K562 (cell line): ENCODE measurements around the gene MBD3. TPM values are rescaled to one million over a fixed set of nuclear protein-coding genes. Genes with fewer than 3 reads are reported as not detected.

Experiments used
- ARHGAP35 ChIP-seq: fragments of 450-650 bp; IDR thresholded peaks from 2 replicates; pipeline ENCODE4 v1.6.1; 2018; ENCODE audit not compliant: partially characterized antibody
- ASH1L ChIP-seq: fragments of 450-650 bp; IDR thresholded peaks from 2 replicates; pipeline ENCODE4 v1.6.1; 2018; ENCODE audit warnings: borderline replicate concordance, mild to moderate bottlenecking, low read depth; ENCODE audit not compliant: partially characterized antibody
- EGR1 ChIP-seq: fragments of 450-650 bp; conservative IDR thresholded peaks from 2 replicates; pipeline ENCODE4 v1.6.1; 2017; ENCODE audit warnings: mild to moderate bottlenecking
- FOXK2 ChIP-seq, 2 experiments: fragments of 450-650 bp; IDR thresholded peaks in 1 of 2; conservative IDR thresholded peaks in 1 of 2; 2 replicates each; pipeline ENCODE4 v1.6.1; 2016; ENCODE audit warnings: low read depth in 2 of 2, mild to moderate bottlenecking in 1 of 2
- NCOA6 ChIP-seq: fragments of 450-650 bp; IDR thresholded peaks from 2 replicates; pipeline ENCODE4 v1.6.1; 2017; ENCODE audit warnings: mild to moderate bottlenecking
- REST ChIP-seq, 2 experiments: fragments of 450-650 bp; formaldehyde crosslinking in 1 of 2; IDR thresholded peaks; 2 replicates each; pipeline versions ENCODE4 v1.4.0 to v1.6.1; 2014 to 2020; ENCODE audit warnings: mild to moderate bottlenecking in 2 of 2, borderline replicate concordance in 1 of 2, low read depth in 1 of 2
- SMARCB1 ChIP-seq: IDR thresholded peaks from 2 replicates; pipeline ENCODE4 v1.6.1; 2011; ENCODE audit warnings: improper control_type of control experiment, low read depth; ENCODE audit not compliant: insufficient read length
- SRSF7 ChIP-seq: fragments of 200-400 bp; formaldehyde crosslinking; optimal IDR thresholded peaks from 2 replicates; pipeline ENCODE3; 2017; ENCODE audit warnings: mild to moderate bottlenecking, low read depth, low read length
- ZBTB11 ChIP-seq, 3 experiments: fragments of 200-800 bp in 1 of 3; fragments of 250-450 bp in 1 of 3; fragments of 450-650 bp in 1 of 3; sonication (Bioruptor Pico) in 1 of 3; sonication (Bioruptor generic) in 1 of 3; formaldehyde crosslinking in 1 of 3; IDR thresholded peaks; 2 replicates each; pipeline versions ENCODE4 v1.6.1 to v1.8.0; 2016 to 2022; ENCODE audit warnings: mild to moderate bottlenecking in 2 of 3, missing genetic modification characterization in 2 of 3, missing compliant biosample characterization in 1 of 3, moderate library complexity in 1 of 3
- ZFX ChIP-seq: sonication (generic); formaldehyde crosslinking; IDR thresholded peaks from 2 replicates; pipeline ENCODE4 v1.8.0; 2022; ENCODE audit warnings: mild to moderate bottlenecking, missing genetic modification reagents, moderate library complexity
- ZNF445 ChIP-seq: fragments of 250-450 bp; sonication (Bioruptor Pico); IDR thresholded peaks from 2 replicates; pipeline ENCODE4 v1.4.0; 2020; ENCODE audit warnings: low read depth, mild to moderate bottlenecking, moderate library complexity
- ZNF699 ChIP-seq: fragments of 250-450 bp; sonication (Bioruptor Pico); IDR thresholded peaks from 2 replicates; pipeline ENCODE4 v1.8.0; 2021; ENCODE audit warnings: mild to moderate bottlenecking, moderate library complexity; ENCODE audit not compliant: insufficient replicate concordance
- polyA plus RNA-seq, 8 experiments: library from polyadenylated mRNA; depleted of rRNA in 4 of 8; stranded (reverse) in 5 of 8; unstranded in 3 of 8; fragments of >200 nt; fragmentation: Nextera tagmentation in 2 of 8; fragmentation: Illumina TruSeq in 1 of 8; extraction: Ambion mirVana in 2 of 8; extraction: Trizol in 1 of 8; gene quantifications; 2 replicates each; pipeline versions ENCODE4 v1.2.1 to v1.2.3, GENCODE V29; 2011 to 2014; ENCODE audit warnings: inconsistent platforms in 1 of 8, missing spikeins in 1 of 8
- total RNA-seq, 7 experiments: library from RNA; depleted of rRNA in 6 of 7; stranded (reverse); fragments of >200 nt in 6 of 7; fragmentation: Illumina TruSeq in 2 of 7; extraction: Trizol in 2 of 7; gene quantifications; 2 replicates each; pipeline versions ENCODE4 v1.2.1 to v1.2.3, GENCODE V29; 2011 to 2021; ENCODE audit warnings: low replicate concordance in 1 of 7

Gene MBD3
- total and polyA plus RNA-seq, 9 of the 15 experiments (the other 6 are each of a cell fraction or from before 2014, with no cell fraction given), result 0.24 to 137 (median 30.9) TPM

- TF ChIP-seq REST (IDR thresholded peaks at IDR 0.05; ENCODE audit: borderline replicate concordance) (peak; percentile 54), REST (CRISPR knock-in tag; IDR thresholded peaks at IDR 0.05; ENCODE audit: low read depth) (0 out of 2 replicates have a peak, but pooled peaks have one; percentile 57), FOXK2 (conservative IDR thresholded peaks at IDR 0.05 in 1 of 2, IDR thresholded peaks at IDR 0.05 in 1 of 2; ENCODE audit: low read depth in 2 of 2) (peak; percentile 32 to 40; a peak in 2 of 4 replicates), ARHGAP35 (no peak), SRSF7 (no peak), SMARCB1 (no peak), NCOA6 (no peak), EGR1 (peak; percentile 57), ZFX (CRISPR knock-in tag) (peak; percentile 55), ASH1L (no peak), ZBTB11 (CRISPR knock-in tag; IDR thresholded peaks at IDR 0.05) (peak in 1 of 3 experiments; percentile 93; a peak in 3 of 6 replicates), ZNF699 (CRISPR knock-in tag) (no peak), ZNF445 (CRISPR knock-in tag) (no peak)
These were observed 12.8 kb upstream of the MBD3 start, which contains the start of gene UQCR11 (continued) for GRCh38 chr19:1605236-1606137.
